SU-DHL-6 (cell line): ENCODE data around the gene NUMA1.

Experiments used
- H2AFZ ChIP-seq: fragments of 200-600 bp; sonication (generic); 2 replicates; pipeline ENCODE4 v1.6.1; 2014; ENCODE audit warnings: low read depth, mild to moderate bottlenecking, moderate library complexity, mixed read lengths, antibody characterized with exemption, low read length; ENCODE audit not compliant: severe bottlenecking
- H3F3A ChIP-seq: fragments of 200-600 bp; shearing (Covaris generic); 2 replicates; pipeline ENCODE4 v1.6.0; 2016; ENCODE audit warnings: antibody characterized with exemption, mild to moderate bottlenecking; ENCODE audit not compliant: insufficient read depth
- H3K27ac ChIP-seq: fragments of 200-600 bp; sonication (generic); 2 replicates; pipeline ENCODE4 v1.5.1; 2016; ENCODE audit warnings: low read depth, mild to moderate bottlenecking, low read length, moderate library complexity, mixed read lengths
- H3K27me3 ChIP-seq: fragments of 200-600 bp; sonication (generic), shearing (Covaris generic); 2 replicates; pipeline ENCODE4 v1.6.0; 2014; ENCODE audit warnings: mild to moderate bottlenecking, low read length
- H3K36me3 ChIP-seq: fragments of 200-600 bp; sonication (generic); 2 replicates; pipeline ENCODE4 v1.6.1; 2014; ENCODE audit warnings: mild to moderate bottlenecking, low read length, mixed read lengths
- H3K4me2 ChIP-seq: fragments of 300-600, 200-600 bp; shearing (Covaris generic), sonication (generic); 2 replicates; pipeline ENCODE4 v1.6.0; 2014; ENCODE audit warnings: low read length, low read depth, mild to moderate bottlenecking; ENCODE audit not compliant: poor library complexity, severe bottlenecking
- H3K4me3 ChIP-seq: fragments of 200-600 bp; sonication (generic); 2 replicates; pipeline ENCODE4 v1.5.1; 2014; ENCODE audit warnings: antibody characterized with exemption, low read length, mild to moderate bottlenecking, mixed read lengths; ENCODE audit not compliant: insufficient read depth, poor library complexity, severe bottlenecking
- H3K79me2 ChIP-seq: fragments of 200-600 bp; sonication (generic); 2 replicates; pipeline ENCODE4 v1.6.1; 2014; ENCODE audit warnings: mild to moderate bottlenecking, low read length, moderate library complexity; ENCODE audit not compliant: insufficient read depth
- H3K9ac ChIP-seq: fragments of 200-600 bp; sonication (generic); 2 replicates; pipeline ENCODE4 v1.7.0; 2014; ENCODE audit warnings: mild to moderate bottlenecking, low read length
- H3K9me2 ChIP-seq: fragments of 200-600 bp; sonication (generic); replicated peaks from 2 replicates; pipeline ENCODE4 v1.6.1; 2014; ENCODE audit warnings: low read length; ENCODE audit not compliant: insufficient read depth
- H3K9me3 ChIP-seq: fragments of 200-600 bp; sonication (generic); 2 replicates; pipeline ENCODE4 v1.6.1; 2014; ENCODE audit warnings: low read length, mixed read lengths; ENCODE audit not compliant: insufficient read depth
- H4K20me1 ChIP-seq: fragments of 200-600 bp; sonication (generic); 2 replicates; pipeline ENCODE4 v1.6.1; 2014; ENCODE audit warnings: low read depth, mild to moderate bottlenecking, antibody characterized with exemption, low read length, moderate library complexity, mixed read lengths
- EZH2phosphoT487 ChIP-seq: fragments of 200-600 bp; sonication (generic), shearing (Covaris generic); conservative IDR thresholded peaks from 2 replicates; pipeline ENCODE4 v1.6.1; 2018; ENCODE audit warnings: mild to moderate bottlenecking, antibody characterized with exemption, low read length, moderate library complexity, mixed read lengths
- TF ChIP-seq, protein P1 (sequence below): fragments of 200-600 bp; sonication (generic); IDR thresholded peaks from one replicate; pipeline ENCODE4 v1.5.1; 2017; ENCODE audit warnings: antibody characterized with exemption, mild to moderate bottlenecking, low read length, moderate library complexity; ENCODE audit not compliant: insufficient read depth, poor library complexity, severe bottlenecking

The NUMA1 gene

DNA sequence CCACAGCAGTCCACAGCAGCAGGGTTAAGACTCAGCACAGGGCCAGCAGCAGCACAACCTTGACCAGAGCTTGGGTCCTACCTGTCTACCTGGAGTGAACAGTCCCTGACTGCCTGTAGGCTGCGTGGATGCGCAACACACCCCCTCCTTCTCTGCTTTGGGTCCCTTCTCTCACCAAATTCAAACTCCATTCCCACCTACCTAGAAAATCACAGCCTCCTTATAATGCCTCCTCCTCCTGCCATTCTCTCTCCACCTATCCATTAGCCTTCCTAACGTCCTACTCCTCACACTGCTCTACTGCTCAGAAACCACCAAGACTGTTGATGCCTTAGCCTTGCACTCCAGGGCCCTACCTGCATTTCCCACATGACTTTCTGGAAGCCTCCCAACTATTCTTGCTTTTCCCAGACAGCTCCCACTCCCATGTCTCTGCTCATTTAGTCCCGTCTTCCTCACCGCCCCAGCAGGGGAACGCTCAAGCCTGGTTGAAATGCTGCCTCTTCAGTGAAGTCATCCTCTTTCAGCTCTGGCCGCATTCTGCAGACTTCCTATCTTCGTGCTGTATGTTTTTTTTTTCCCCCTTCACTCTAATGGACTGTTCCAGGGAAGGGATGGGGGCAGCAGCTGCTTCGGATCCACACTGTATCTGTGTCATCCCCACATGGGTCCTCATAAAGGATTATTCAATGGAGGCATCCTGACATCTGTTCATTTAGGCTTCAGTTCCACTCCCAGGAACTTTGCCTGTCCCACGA lies 78.3 kb downstream of the NUMA1 start:
- H3K79me2 ChIP-seq = no peaks in the 10 kb centered on the region
- no peaks in the 10 kb centered on the region for H4K20me1 ChIP-seq
- H3K4me3 ChIP-seq = no peak overlapping the region
- no peak overlapping the region for H2AFZ ChIP-seq
- no peaks in the 10 kb centered on the region for H3K27me3 ChIP-seq
- H3K27ac ChIP-seq = no peak overlapping the region
- H3K9ac ChIP-seq = no peak overlapping the region
- H3K9me3 ChIP-seq = no peaks in the 10 kb centered on the region
- TF ChIP-seq, protein P1, sequence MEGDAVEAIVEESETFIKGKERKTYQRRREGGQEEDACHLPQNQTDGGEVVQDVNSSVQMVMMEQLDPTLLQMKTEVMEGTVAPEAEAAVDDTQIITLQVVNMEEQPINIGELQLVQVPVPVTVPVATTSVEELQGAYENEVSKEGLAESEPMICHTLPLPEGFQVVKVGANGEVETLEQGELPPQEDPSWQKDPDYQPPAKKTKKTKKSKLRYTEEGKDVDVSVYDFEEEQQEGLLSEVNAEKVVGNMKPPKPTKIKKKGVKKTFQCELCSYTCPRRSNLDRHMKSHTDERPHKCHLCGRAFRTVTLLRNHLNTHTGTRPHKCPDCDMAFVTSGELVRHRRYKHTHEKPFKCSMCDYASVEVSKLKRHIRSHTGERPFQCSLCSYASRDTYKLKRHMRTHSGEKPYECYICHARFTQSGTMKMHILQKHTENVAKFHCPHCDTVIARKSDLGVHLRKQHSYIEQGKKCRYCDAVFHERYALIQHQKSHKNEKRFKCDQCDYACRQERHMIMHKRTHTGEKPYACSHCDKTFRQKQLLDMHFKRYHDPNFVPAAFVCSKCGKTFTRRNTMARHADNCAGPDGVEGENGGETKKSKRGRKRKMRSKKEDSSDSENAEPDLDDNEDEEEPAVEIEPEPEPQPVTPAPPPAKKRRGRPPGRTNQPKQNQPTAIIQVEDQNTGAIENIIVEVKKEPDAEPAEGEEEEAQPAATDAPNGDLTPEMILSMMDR = no peak
- no peak for TF ChIP-seq EZH2phosphoT487
- no peaks in the 10 kb centered on the region for H3K9me2 ChIP-seq
- no peak overlapping the region for H3K4me2 ChIP-seq
- no peaks in the 10 kb centered on the region for H3K36me3 ChIP-seq
- H3F3A ChIP-seq = 0 out of 2 replicates have a peak, but pooled peaks cover 10% of the 10 kb centered on the region

DNA sequence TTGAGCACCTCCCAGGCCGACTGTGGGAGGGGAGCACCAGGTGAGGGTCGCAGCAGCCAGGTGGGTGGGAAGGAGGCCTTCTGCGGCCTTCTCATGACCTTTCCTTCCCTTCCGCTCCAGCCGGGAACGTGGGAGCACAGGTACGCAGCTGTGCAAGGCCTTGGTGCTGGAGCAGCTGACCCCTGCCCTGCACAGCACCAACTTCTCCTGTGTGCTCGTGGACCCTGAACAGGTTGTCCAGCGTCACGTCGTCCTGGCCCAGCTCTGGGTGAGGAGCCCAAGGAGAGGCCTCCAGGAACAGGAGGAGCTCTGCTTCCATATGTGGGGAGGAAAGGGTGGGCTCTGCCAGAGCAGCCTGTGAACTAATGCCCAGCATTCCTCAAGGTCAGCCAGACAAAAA lies 79.1 kb downstream of the NUMA1 start:
- H3K9me2 ChIP-seq = no peaks in the 10 kb centered on the region
- H4K20me1 ChIP-seq = no peaks in the 10 kb centered on the region
- no peaks in the 10 kb centered on the region for H3K36me3 ChIP-seq
- H3F3A ChIP-seq = 0 out of 2 replicates have a peak, but pooled peaks cover 10% of the 10 kb centered on the region
- no peak overlapping the region for H3K4me2 ChIP-seq
- H3K4me3 ChIP-seq = no peak overlapping the region
- TF ChIP-seq, protein P1 = no peak
- TF ChIP-seq EZH2phosphoT487 = no peak
- H2AFZ ChIP-seq = no peak overlapping the region
- H3K9me3 ChIP-seq = no peaks in the 10 kb centered on the region
- no peaks in the 10 kb centered on the region for H3K79me2 ChIP-seq
- no peak overlapping the region for H3K9ac ChIP-seq
- H3K27me3 ChIP-seq = no peaks in the 10 kb centered on the region
- no peak overlapping the region for H3K27ac ChIP-seq

DNA sequence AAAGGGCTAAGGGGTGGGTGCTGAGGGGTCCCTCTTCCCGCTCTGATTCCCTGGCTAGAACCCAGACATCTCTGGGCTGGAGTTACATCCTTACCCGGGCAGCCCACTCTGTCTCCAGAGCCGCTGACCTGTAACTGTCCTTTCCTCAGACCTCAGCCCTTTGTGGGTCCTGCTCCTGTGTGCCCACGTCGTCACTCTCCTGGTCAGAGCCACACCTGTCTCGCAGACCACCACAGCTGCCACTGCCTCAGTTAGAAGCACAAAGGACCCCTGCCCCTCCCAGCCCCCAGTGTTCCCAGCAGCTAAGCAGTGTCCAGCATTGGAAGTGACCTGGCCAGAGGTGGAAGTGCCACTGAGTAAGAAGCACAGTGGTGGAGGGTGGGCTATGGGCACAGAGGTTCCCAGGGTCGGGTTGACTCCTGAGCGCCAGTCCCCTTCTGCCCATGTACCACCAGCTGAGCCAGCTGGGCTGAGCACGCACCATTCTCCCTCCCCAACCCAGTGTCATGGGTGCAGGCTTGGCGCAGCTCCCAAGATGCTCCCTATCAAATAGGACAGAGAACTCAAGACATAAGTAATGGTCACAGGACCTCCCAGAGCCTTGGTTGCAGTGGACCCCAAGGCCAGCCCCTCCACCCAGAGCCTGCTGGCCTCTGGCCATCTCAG lies 80.0 kb downstream of the NUMA1 start:
- no peak overlapping the region for H3K9ac ChIP-seq
- H2AFZ ChIP-seq = no peak overlapping the region
- no peaks in the 10 kb centered on the region for H3K79me2 ChIP-seq
- H3K27me3 ChIP-seq = no peaks in the 10 kb centered on the region
- no peaks in the 10 kb centered on the region for H3K9me3 ChIP-seq
- 0 out of 2 replicates have a peak, but pooled peaks cover 10% of the 10 kb centered on the region for H3F3A ChIP-seq
- H3K4me2 ChIP-seq = no peak overlapping the region
- TF ChIP-seq, protein P1 = no peak
- TF ChIP-seq EZH2phosphoT487 = no peak
- H3K36me3 ChIP-seq = no peaks in the 10 kb centered on the region
- no peaks in the 10 kb centered on the region for H4K20me1 ChIP-seq
- no peaks in the 10 kb centered on the region for H3K9me2 ChIP-seq
- H3K4me3 ChIP-seq = no peak overlapping the region
- H3K27ac ChIP-seq = no peak overlapping the region
